Activated CD8-positive, alpha-beta T cell treated with anti-CD3 and anti-CD28 coated beads for 36 hours (primary cell): Measurements from ENCODE around the gene ZG16. TPM values are rescaled to one million over a fixed set of nuclear protein-coding genes. Genes with fewer than 3 reads are reported as not detected.

Experiments used
- ATAC-seq: fragments of 200-7000 bp; cut with Tn5 transposase; one replicate; pipeline ENCODE4 v1.10.0; 2021; ENCODE audit warnings: mild to moderate bottlenecking, moderate library complexity
- CTCF ChIA-PET: fragments of 350-600 bp; sonication (Branson Sonifier 250); formaldehyde crosslinking; loops from one replicate; lab custom pipeline; 2021; ENCODE audit warnings: antibody characterized with exemption; lab: Charles Lee
- POLR2A ChIA-PET: fragments of 350-600 bp; sonication (Branson Sonifier 250); formaldehyde crosslinking; loops from one replicate; lab custom pipeline; 2021; ENCODE audit warnings: antibody characterized with exemption; lab: Charles Lee
- DNase-seq: peaks from one replicate; pipeline ENCODE4 v3.0.0-alpha.2; 2020
- H3K27ac Mint-ChIP-seq: one replicate; pipeline ENCODE4 v1.8.0; 2021; ENCODE audit warnings: mild to moderate bottlenecking, mixed read lengths
- H3K27me3 Mint-ChIP-seq: one replicate; pipeline ENCODE4 v1.8.0; 2021; ENCODE audit warnings: mixed read lengths
- H3K36me3 Mint-ChIP-seq: one replicate; pipeline ENCODE4 v1.8.0; 2021; ENCODE audit warnings: low read depth, mixed read lengths
- H3K4me1 Mint-ChIP-seq: one replicate; pipeline ENCODE4 v1.8.0; 2021; ENCODE audit warnings: low read depth, mixed read lengths
- H3K4me3 Mint-ChIP-seq: one replicate; pipeline ENCODE4 v1.8.0; 2021; ENCODE audit warnings: mild to moderate bottlenecking, moderate library complexity, mixed read lengths
- H3K9me3 Mint-ChIP-seq: one replicate; pipeline ENCODE4 v1.8.0; 2021; ENCODE audit warnings: mixed read lengths
- intact Hi-C: fragments of 100-400 bp; cut with micrococcal nuclease; formaldehyde crosslinking; loops from one replicate; pipeline ENCODE4 v1.10.0; 2022
- total RNA-seq, 2 experiments: library from RNA; stranded (reverse); gene quantifications; one replicate each; pipeline ENCODE4 v1.2.3, GENCODE V29; 2021
- TF ChIP-seq, protein P1 (sequence below): fragments of 200-600 bp; IDR thresholded peaks from one replicate; pipeline ENCODE4 v1.8.0; 2022; ENCODE audit warnings: antibody characterized with exemption, mild to moderate bottlenecking

The ZG16 gene
- total RNA-seq, 2 experiments from 2014 or later = not detected

- POLR2A ChIA-PET = interaction anchor here (0.8 to 9.5 kb wide), 4 partner anchors 8 to 219 kb away, joined by 3 to 167 read pairs (median 4); partner anchors contain the start of genes MVP and PAGR1
- Mint-ChIP-seq H3K27ac (no peak overlapping the region), H3K4me3 (no peak overlapping the region)
These were observed 35.8 kb downstream of the ZG16 start for GRCh38 chr16:29813644-29814562.

GRCh38 chr16:29814592-29814991, 36.5 kb downstream of the ZG16 start:
- Mint-ChIP-seq H3K9me3 (no peaks in the 10 kb centered on the region), H3K27me3 (no peaks in the 10 kb centered on the region), H3K27ac (peak overlapping the region; percentile 95), H3K36me3 (peaks cover 37% of the 10 kb centered on the region), H3K4me1 (peaks cover 70% of the 10 kb centered on the region), H3K4me3 (peak overlapping the region; percentile 98)
- ChIA-PET POLR2A (interaction anchor here (0.8 to 9.5 kb wide), 3 partner anchors 7 to 115 kb away, joined by 3 to 167 read pairs (median 4); partner anchors contain the start of genes MVP and PAGR1), CTCF (interaction anchor here (0.7 to 1.4 kb wide), 2 partner anchors 11 to 372 kb away, joined by 3 read pairs; no protein-coding TSS in a partner anchor)
- intact Hi-C loops = loop anchor here (10.0 kb wide), 1 partner anchor 110 kb away; no protein-coding TSS in a partner anchor
- DNase-seq (no peak), ATAC-seq (no peak)
- TF ChIP-seq, protein P1, sequence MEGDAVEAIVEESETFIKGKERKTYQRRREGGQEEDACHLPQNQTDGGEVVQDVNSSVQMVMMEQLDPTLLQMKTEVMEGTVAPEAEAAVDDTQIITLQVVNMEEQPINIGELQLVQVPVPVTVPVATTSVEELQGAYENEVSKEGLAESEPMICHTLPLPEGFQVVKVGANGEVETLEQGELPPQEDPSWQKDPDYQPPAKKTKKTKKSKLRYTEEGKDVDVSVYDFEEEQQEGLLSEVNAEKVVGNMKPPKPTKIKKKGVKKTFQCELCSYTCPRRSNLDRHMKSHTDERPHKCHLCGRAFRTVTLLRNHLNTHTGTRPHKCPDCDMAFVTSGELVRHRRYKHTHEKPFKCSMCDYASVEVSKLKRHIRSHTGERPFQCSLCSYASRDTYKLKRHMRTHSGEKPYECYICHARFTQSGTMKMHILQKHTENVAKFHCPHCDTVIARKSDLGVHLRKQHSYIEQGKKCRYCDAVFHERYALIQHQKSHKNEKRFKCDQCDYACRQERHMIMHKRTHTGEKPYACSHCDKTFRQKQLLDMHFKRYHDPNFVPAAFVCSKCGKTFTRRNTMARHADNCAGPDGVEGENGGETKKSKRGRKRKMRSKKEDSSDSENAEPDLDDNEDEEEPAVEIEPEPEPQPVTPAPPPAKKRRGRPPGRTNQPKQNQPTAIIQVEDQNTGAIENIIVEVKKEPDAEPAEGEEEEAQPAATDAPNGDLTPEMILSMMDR = no peak

More at GRCh38 chr16:29813644-29814562, 35.8 kb downstream of the ZG16 start:
- Mint-ChIP-seq H3K9me3 (no peaks in the 10 kb centered on the region), H3K4me1 (peaks cover 64% of the 10 kb centered on the region), H3K27me3 (no peaks in the 10 kb centered on the region), H3K36me3 (peaks cover 37% of the 10 kb centered on the region)
- DNase-seq = peak; percentile 24
- intact Hi-C loops = loop anchor here (10.0 kb wide), 1 partner anchor 109 kb away; no protein-coding TSS in a partner anchor
- TF ChIP-seq, protein P1 = no peak
- CTCF ChIA-PET = interaction anchor here (0.7 to 1.4 kb wide), 3 partner anchors 10 to 373 kb away, joined by 3 read pairs; no protein-coding TSS in a partner anchor
- no peak for ATAC-seq

DNA sequence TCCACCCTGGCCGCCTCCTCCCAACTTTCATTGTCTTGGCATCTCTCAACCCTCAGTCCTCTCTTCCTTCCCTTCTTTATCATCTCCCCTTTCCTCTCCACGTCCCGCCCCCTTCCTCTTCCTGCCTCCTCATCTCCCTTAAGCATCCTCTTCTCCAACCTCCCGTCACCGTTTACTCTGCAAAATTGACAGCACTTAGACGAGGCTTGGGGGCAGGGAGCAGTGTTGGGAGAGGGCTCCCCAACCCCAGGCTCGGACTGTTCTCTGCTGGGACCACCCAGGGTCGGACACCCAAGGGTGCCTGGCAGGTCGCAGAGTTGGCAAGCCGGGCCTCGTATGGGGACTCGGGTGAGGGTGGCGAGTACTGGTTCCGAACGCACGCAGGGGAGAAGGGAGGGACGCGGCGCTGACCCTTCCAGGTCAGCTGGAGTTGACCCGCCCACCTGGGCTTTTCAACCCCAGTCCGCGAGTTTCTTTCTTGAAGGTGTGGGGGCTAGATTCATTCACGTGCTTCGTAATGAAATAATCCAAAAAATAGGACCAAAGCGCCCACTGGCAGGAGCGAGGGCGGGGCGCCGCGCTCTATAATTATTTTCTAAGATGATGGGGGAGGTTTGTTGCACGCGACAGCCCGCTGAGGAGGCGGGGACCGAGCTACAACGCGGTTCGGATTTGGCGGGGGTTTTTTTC, 37.1 kb downstream of the ZG16 start:
- no peak for ATAC-seq
- ChIA-PET POLR2A (interaction anchor here (0.9 to 13.9 kb wide), 7 partner anchors 5 to 91 kb away, joined by 3 to 167 read pairs (median 7); partner anchors contain the start of genes MAZ, MVP, PAGR1 and PRRT2), CTCF (interaction anchor here (0.6 to 8.1 kb wide), 24 partner anchors 7 to 960 kb away, joined by 3 to 95 read pairs (median 4); partner anchors contain the start of genes ALDOA, CDIPT, HIRIP3 and TAOK2)
- H3K4me3 Mint-ChIP-seq = peak overlapping the region; percentile 98
- peaks cover 37% of the 10 kb centered on the region for H3K36me3 Mint-ChIP-seq
- H3K4me1 Mint-ChIP-seq = peaks cover 70% of the 10 kb centered on the region
- H3K27me3 Mint-ChIP-seq = no peaks in the 10 kb centered on the region
- intact Hi-C loops = loop anchor here (10.0 kb wide), 1 partner anchor 110 kb away; no protein-coding TSS in a partner anchor
- DNase-seq = peak; percentile 74
- H3K27ac Mint-ChIP-seq = peak overlapping the region; percentile 95
- TF ChIP-seq, protein P1 = no peak
- no peaks in the 10 kb centered on the region for H3K9me3 Mint-ChIP-seq

- ChIA-PET CTCF (interaction anchor here (0.6 to 8.1 kb wide), 26 partner anchors 8 to 959 kb away, joined by 3 to 95 read pairs (median 4); partner anchors contain the start of genes ALDOA, CDIPT, HIRIP3 and TAOK2), POLR2A (interaction anchor here (0.9 to 13.9 kb wide), 9 partner anchors 6 to 116 kb away, joined by 3 to 167 read pairs (median 3); partner anchors contain the start of genes MAZ and PRRT2)
- TF ChIP-seq, protein P1 = peak; percentile 94
- Mint-ChIP-seq H3K36me3 (peaks cover 29% of the 10 kb centered on the region), H3K9me3 (no peaks in the 10 kb centered on the region), H3K4me1 (peaks cover 69% of the 10 kb centered on the region), H3K27ac (peak within 1 kb of the TSS; percentile 95), H3K4me3 (peak within 1 kb of the TSS; percentile 98), H3K27me3 (no peaks in the 10 kb centered on the region)
- intact Hi-C loops = loop anchor here (10.0 kb wide), 1 partner anchor 111 kb away; no protein-coding TSS in a partner anchor
- peak; percentile 74 for ATAC-seq
- DNase-seq = peak; percentile 99
These were observed 38.0 kb downstream of the ZG16 start, which contains the start of gene PAGR1 for GRCh38 chr16:29815793-29816693. TSS of gene PAGR1 (plus strand) at chr16:29816152. CDS start at chr16:29816526, 374 bp downstream.
